Skeletal muscle cell (primary cell): ENCODE measurements around the gene ZP4.

Source experiments
- DNase-seq: peaks from one replicate; pipeline ENCODE4 v3.0.0-alpha.2; 2010; ENCODE audit warnings: low read depth
- H3K4me3 ChIP-seq: 2 replicates; pipeline ENCODE4 v1.5.1; 2011; ENCODE audit warnings: low read depth, mild to moderate bottlenecking, control low read depth, low read length, moderate library complexity

ZP4 gene

GRCh38 chr1:237890822-237891221 is at the start of gene ZP4:
Gene ZP4, minus strand, starts transcription at chr1:237890922. Its CDS starts 287 bp downstream, at chr1:237890635.
- no peak within 1 kb of the TSS for H3K4me3 ChIP-seq
- no peak for DNase-seq

GRCh38 chr1:237938553-237938952 is 47.8 kb upstream of the ZP4 start:
- H3K4me3 ChIP-seq = no peak overlapping the region
- no peak for DNase-seq

GRCh38 chr1:237938068-237938467 is 47.3 kb upstream of the ZP4 start:
- DNase-seq = no peak
- H3K4me3 ChIP-seq = no peak overlapping the region

GRCh38 chr1:237932816-237933215 is 42.1 kb upstream of the ZP4 start:
- no peak for DNase-seq

GRCh38 chr1:237931581-237931980 is 40.9 kb upstream of the ZP4 start:
- no peak for DNase-seq

More at GRCh38 chr1:237932816-237933215, 42.1 kb upstream of the ZP4 start:
- no peak overlapping the region for H3K4me3 ChIP-seq

GRCh38 chr1:237927198-237927597 is 36.5 kb upstream of the ZP4 start:
- DNase-seq = no peak
- no peak overlapping the region for H3K4me3 ChIP-seq

More at GRCh38 chr1:237931581-237931980, 40.9 kb upstream of the ZP4 start:
- no peak overlapping the region for H3K4me3 ChIP-seq

GRCh38 chr1:237921306-237921705 is 30.6 kb upstream of the ZP4 start:
- no peak overlapping the region for H3K4me3 ChIP-seq
- no peak for DNase-seq

GRCh38 chr1:237913345-237913744 is 22.6 kb upstream of the ZP4 start:
- no peak overlapping the region for H3K4me3 ChIP-seq
- no peak for DNase-seq

- DNase-seq = no peak
- no peak overlapping the region for H3K4me3 ChIP-seq
Observed at GRCh38 chr1:237911911-237912310, 21.2 kb upstream of the ZP4 start.

- DNase-seq = no peak
- no peak overlapping the region for H3K4me3 ChIP-seq
Observed at GRCh38 chr1:237910834-237911233, 20.1 kb upstream of the ZP4 start.

GRCh38 chr1:237903961-237904360 is 13.2 kb upstream of the ZP4 start:
- H3K4me3 ChIP-seq = no peak overlapping the region
- DNase-seq = peak; percentile 4

GRCh38 chr1:237902960-237903743 is 12.4 kb upstream of the ZP4 start:
- no peak overlapping the region for H3K4me3 ChIP-seq
- DNase-seq = no peak

GRCh38 chr1:237901299-237901934 is 10.7 kb upstream of the ZP4 start:
- H3K4me3 ChIP-seq = no peak overlapping the region
- no peak for DNase-seq

GRCh38 chr1:237895630-237896029 is 4.9 kb upstream of the ZP4 start:
- DNase-seq = no peak
- no peak overlapping the region for H3K4me3 ChIP-seq

GRCh38 chr1:237894131-237894530 is 3.4 kb upstream of the ZP4 start:
- DNase-seq = no peak
- no peak overlapping the region for H3K4me3 ChIP-seq

- DNase-seq = no peak
- no peak overlapping the region for H3K4me3 ChIP-seq
Observed at GRCh38 chr1:237891979-237892378, 1.3 kb upstream of the ZP4 start.

GRCh38 chr1:237891266-237891665 is 544 bp upstream of the ZP4 start:
- no peak overlapping the region for H3K4me3 ChIP-seq
- no peak for DNase-seq

GRCh38 chr1:237890416-237890815 is 306 bp downstream of the ZP4 start:
- DNase-seq = no peak
- H3K4me3 ChIP-seq = no peak overlapping the region

GRCh38 chr1:237888143-237888542 is 2.6 kb downstream of the ZP4 start:
- DNase-seq = no peak
- H3K4me3 ChIP-seq = no peak overlapping the region

GRCh38 chr1:237887542-237887941 is 3.2 kb downstream of the ZP4 start:
- no peak for DNase-seq
- no peak overlapping the region for H3K4me3 ChIP-seq

- H3K4me3 ChIP-seq = no peak overlapping the region
- no peak for DNase-seq
Observed at GRCh38 chr1:237884237-237884636, 6.5 kb downstream of the ZP4 start.
